Measurements from ENCODE around the gene KCTD5. TPM values are rescaled to one million over a fixed set of nuclear protein-coding genes. Genes with fewer than 3 reads are reported as not detected.
A peak's percentile ranks its signal among the peaks of the same experiment; 100 is the strongest.

Gene KCTD5
- total RNA-seq, 1 experiment from 2014 or later = 42.1 TPM

- ATAC-seq = peak; percentile 23
- TF ChIP-seq CEBPB (IDR thresholded peaks at IDR 0.05; ENCODE audit: low read depth) (no peak), EGR1 (IDR thresholded peaks at IDR 0.05; ENCODE audit: low read depth) (no peak), CBX3 (IDR thresholded peaks at IDR 0.05; ENCODE audit: low read depth) (no peak), ZNF274 (IDR thresholded peaks at IDR 0.05; ENCODE audit: low read depth, low read length) (no peak), RAD21 (IDR thresholded peaks at IDR 0.05; ENCODE audit: low read depth) (no peak)
Observed at GRCh38 chr16:2745116-2745890, 63.0 kb downstream of the KCTD5 start.

GRCh38 chr16:2745961-2746360 is 63.6 kb downstream of the KCTD5 start:
- TF ChIP-seq MAX (IDR thresholded peaks at IDR 0.05) (no peak), YY1 (IDR thresholded peaks at IDR 0.05; ENCODE audit: extremely low read depth, insufficient replicate concordance, low read depth, low read length) (no peak), REST (IDR thresholded peaks at IDR 0.05; ENCODE audit: low read depth) (no peak), EZH2phosphoT487 (IDR thresholded peaks at IDR 0.05; ENCODE audit: borderline replicate concordance) (no peak), SP1 (IDR thresholded peaks at IDR 0.05; ENCODE audit: low read depth) (no peak), EGR1 (IDR thresholded peaks at IDR 0.05; ENCODE audit: low read depth) (no peak), FOSL1 (IDR thresholded peaks at IDR 0.05; ENCODE audit: low read depth) (no peak)
- no peak for DNase-seq (ENCODE audit: low read depth, low spot score)
- RAD21 ChIA-PET (ENCODE audit: low non-redundant PET in 1 of 2, low total read pairs in 2 of 2, uncharacterized antibody in 2 of 2, unreplicated experiment in 2 of 2) = no interaction called here
- intact Hi-C loops (cut with micrococcal nuclease) = no loop called here
- Histone ChIP-seq H4K20me1 (ENCODE audit: insufficient read depth) (no peaks in the 10 kb centered on the region), H3K9me3 (ENCODE audit: control insufficient read depth in 1 of 2, insufficient read depth in 1 of 2, low read depth in 1 of 2, low read length in 2 of 2) (no peaks in the 10 kb centered on the region), H2AFZ (ENCODE audit: low read depth, low read length, poor library complexity, severe bottlenecking) (no peak overlapping the region), H3K27me3 (ENCODE audit: insufficient read depth, low read length) (no peaks in the 10 kb centered on the region), H3K4me1 (ENCODE audit: control insufficient read depth in 1 of 2, insufficient read depth in 2 of 2, low read length in 2 of 2) (peaks cover 6 to 7% of the 10 kb centered on the region in 2 experiments), H3K4me2 (ENCODE audit: low read length) (no peak overlapping the region), H3K27ac (ENCODE audit: low read depth, low read length) (no peak overlapping the region), H3K4me3 (replicated peaks in 1 of 2; ENCODE audit: low read depth in 1 of 2, low read length in 2 of 2) (no peak overlapping the region), H3K36me3 (ENCODE audit: control insufficient read depth in 1 of 2, insufficient read depth in 2 of 2, low read length in 2 of 2) (no peaks in the 10 kb centered on the region), H3K9me2 (ENCODE audit: insufficient read depth) (no peaks in the 10 kb centered on the region), H3K79me2 (ENCODE audit: insufficient read depth, low read length) (peaks cover 8% of the 10 kb centered on the region), H3K9ac (ENCODE audit: low read length) (no peak overlapping the region)
- POLR2A ChIA-PET = no interaction called here
- ATAC-seq = peak; percentile 9; the same call in 1 of the 2 replicates
- CTCF ChIA-PET = no interaction called here
- no TSS peak for BruUV-seq (replicated peaks)

More at GRCh38 chr16:2745116-2745890, 63.0 kb downstream of the KCTD5 start:
- Histone ChIP-seq H3K4me2 (ENCODE audit: low read length) (no peak overlapping the region), H4K20me1 (ENCODE audit: insufficient read depth) (no peaks in the 10 kb centered on the region), H3K9ac (ENCODE audit: low read length) (no peak overlapping the region), H2AFZ (ENCODE audit: low read depth, low read length, poor library complexity, severe bottlenecking) (no peak overlapping the region), H3K4me1 (ENCODE audit: control insufficient read depth in 1 of 2, insufficient read depth in 2 of 2, low read length in 2 of 2) (peaks cover under 1 to 1% of the 10 kb centered on the region in 2 experiments; a peak in 2 of 4 replicates), H3K36me3 (ENCODE audit: control insufficient read depth in 1 of 2, insufficient read depth in 2 of 2, low read length in 2 of 2) (no peaks in the 10 kb centered on the region), H3K9me2 (ENCODE audit: insufficient read depth) (no peaks in the 10 kb centered on the region), H3K9me3 (ENCODE audit: control insufficient read depth in 1 of 2, insufficient read depth in 1 of 2, low read depth in 1 of 2, low read length in 2 of 2) (no peaks in the 10 kb centered on the region), H3K27ac (ENCODE audit: low read depth, low read length) (no peak overlapping the region), H3K4me3 (replicated peaks in 1 of 2; ENCODE audit: low read depth in 1 of 2, low read length in 2 of 2) (no peak overlapping the region), H3K79me2 (ENCODE audit: insufficient read depth, low read length) (peaks cover 1% of the 10 kb centered on the region), H3K27me3 (ENCODE audit: insufficient read depth, low read length) (no peaks in the 10 kb centered on the region)
- RAD21 ChIA-PET (ENCODE audit: low non-redundant PET in 1 of 2, low total read pairs in 2 of 2, uncharacterized antibody in 2 of 2, unreplicated experiment in 2 of 2) = no interaction called here
- no peak for DNase-seq (ENCODE audit: low read depth, low spot score)
- intact Hi-C loops (cut with micrococcal nuclease) = no loop called here
- no TSS peak for BruUV-seq (replicated peaks)
- POLR2A ChIA-PET = no interaction called here
- CTCF ChIA-PET = no interaction called here
